ENCODE measurements around the gene DCLK2. TPM values are rescaled to one million over a fixed set of nuclear protein-coding genes. Genes with fewer than 3 reads are reported as not detected.
A peak's percentile ranks its signal among the peaks of the same experiment; 100 is the strongest.

The DCLK2 gene
- polyA plus RNA-seq, 1 of the 3 experiments (the other 2 are of a cell fraction) = 10.1 TPM

DNA sequence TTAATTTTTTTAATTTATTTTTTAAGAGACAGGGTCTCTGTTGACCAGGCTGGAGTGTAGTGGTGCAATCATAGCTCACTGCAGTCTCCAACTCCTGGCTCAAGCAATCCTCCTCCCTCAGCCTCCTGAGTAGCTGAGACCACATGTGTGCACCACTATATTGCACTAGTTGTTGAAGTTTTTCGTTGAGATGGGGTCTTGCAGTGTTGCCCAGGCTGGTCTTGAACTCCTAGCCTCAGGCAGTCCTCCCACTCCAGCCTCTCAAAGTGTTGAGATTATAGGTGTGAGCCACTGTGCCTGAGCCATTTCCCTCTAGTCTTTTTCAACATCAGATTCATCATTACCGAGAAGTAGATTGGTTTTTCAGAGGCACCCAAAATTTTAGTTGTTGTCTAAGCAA is 165.7 kb downstream of the DCLK2 start:
- peak overlapping the region in 1 of 2 experiments; percentile 38; a peak in 1 of 4 replicates for H3K27ac ChIP-seq (ENCODE audit: low read depth in 2 of 2, low read length in 1 of 2)
- no peak overlapping the region for H3K9ac ChIP-seq
- DNase-seq = no peak

More for the DNA sequence above, 165.7 kb downstream of the DCLK2 start:
- H3K4me2 ChIP-seq = no peak overlapping the region
- TF ChIP-seq, protein P1, sequence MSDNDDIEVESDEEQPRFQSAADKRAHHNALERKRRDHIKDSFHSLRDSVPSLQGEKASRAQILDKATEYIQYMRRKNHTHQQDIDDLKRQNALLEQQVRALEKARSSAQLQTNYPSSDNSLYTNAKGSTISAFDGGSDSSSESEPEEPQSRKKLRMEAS (IDR thresholded peaks at IDR 0.05; ENCODE audit: low read depth) = no peak
- no peak for TF ChIP-seq RFX5 (IDR thresholded peaks at IDR 0.05; ENCODE audit: low read length)
- TF ChIP-seq RCOR1 (IDR thresholded peaks at IDR 0.05; ENCODE audit: low read length) = no peak
- TF ChIP-seq YY1 (IDR thresholded peaks at IDR 0.05; ENCODE audit: low read depth) = no peak
- no peak for TF ChIP-seq USF1 (IDR thresholded peaks at IDR 0.05; ENCODE audit: borderline replicate concordance, low read depth)
- no peak for TF ChIP-seq EP300 (IDR thresholded peaks at IDR 0.05; ENCODE audit: borderline replicate concordance in 1 of 2, low read depth in 1 of 2, low read length in 1 of 2)
- TF ChIP-seq, protein P2, sequence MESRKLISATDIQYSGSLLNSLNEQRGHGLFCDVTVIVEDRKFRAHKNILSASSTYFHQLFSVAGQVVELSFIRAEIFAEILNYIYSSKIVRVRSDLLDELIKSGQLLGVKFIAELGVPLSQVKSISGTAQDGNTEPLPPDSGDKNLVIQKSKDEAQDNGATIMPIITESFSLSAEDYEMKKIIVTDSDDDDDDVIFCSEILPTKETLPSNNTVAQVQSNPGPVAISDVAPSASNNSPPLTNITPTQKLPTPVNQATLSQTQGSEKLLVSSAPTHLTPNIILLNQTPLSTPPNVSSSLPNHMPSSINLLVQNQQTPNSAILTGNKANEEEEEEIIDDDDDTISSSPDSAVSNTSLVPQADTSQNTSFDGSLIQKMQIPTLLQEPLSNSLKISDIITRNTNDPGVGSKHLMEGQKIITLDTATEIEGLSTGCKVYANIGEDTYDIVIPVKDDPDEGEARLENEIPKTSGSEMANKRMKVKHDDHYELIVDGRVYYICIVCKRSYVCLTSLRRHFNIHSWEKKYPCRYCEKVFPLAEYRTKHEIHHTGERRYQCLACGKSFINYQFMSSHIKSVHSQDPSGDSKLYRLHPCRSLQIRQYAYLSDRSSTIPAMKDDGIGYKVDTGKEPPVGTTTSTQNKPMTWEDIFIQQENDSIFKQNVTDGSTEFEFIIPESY (IDR thresholded peaks at IDR 0.05; ENCODE audit: borderline replicate concordance, low read depth) = no peak
- TF ChIP-seq SMC3 (IDR thresholded peaks at IDR 0.05; ENCODE audit: low read depth, low read length) = no peak
- TF ChIP-seq POLR2AphosphoS5 (IDR thresholded peaks at IDR 0.05; ENCODE audit: low read depth, low read length) = no peak
- no peak for TF ChIP-seq NFIC (IDR thresholded peaks at IDR 0.05; ENCODE audit: borderline replicate concordance)
- no peak for TF ChIP-seq JUND (IDR thresholded peaks at IDR 0.05)
- TF ChIP-seq TEAD4 (IDR thresholded peaks at IDR 0.05; ENCODE audit: borderline replicate concordance, insufficient read depth) = no peak
- no peak for TF ChIP-seq MEF2A (IDR thresholded peaks at IDR 0.05; ENCODE audit: borderline replicate concordance, low read depth)
- TF ChIP-seq TCF12 (IDR thresholded peaks at IDR 0.05) = no peak
- no peak for TF ChIP-seq RAD21 (IDR thresholded peaks at IDR 0.05; ENCODE audit: low read length)
- TF ChIP-seq, protein P3, sequence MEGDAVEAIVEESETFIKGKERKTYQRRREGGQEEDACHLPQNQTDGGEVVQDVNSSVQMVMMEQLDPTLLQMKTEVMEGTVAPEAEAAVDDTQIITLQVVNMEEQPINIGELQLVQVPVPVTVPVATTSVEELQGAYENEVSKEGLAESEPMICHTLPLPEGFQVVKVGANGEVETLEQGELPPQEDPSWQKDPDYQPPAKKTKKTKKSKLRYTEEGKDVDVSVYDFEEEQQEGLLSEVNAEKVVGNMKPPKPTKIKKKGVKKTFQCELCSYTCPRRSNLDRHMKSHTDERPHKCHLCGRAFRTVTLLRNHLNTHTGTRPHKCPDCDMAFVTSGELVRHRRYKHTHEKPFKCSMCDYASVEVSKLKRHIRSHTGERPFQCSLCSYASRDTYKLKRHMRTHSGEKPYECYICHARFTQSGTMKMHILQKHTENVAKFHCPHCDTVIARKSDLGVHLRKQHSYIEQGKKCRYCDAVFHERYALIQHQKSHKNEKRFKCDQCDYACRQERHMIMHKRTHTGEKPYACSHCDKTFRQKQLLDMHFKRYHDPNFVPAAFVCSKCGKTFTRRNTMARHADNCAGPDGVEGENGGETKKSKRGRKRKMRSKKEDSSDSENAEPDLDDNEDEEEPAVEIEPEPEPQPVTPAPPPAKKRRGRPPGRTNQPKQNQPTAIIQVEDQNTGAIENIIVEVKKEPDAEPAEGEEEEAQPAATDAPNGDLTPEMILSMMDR (IDR thresholded peaks at IDR 0.05) = no peak
- no peak for TF ChIP-seq GABPA (IDR thresholded peaks at IDR 0.05; ENCODE audit: low read depth)
- H3F3A ChIP-seq (replicated peaks; ENCODE audit: insufficient read depth) = peaks cover 13% of the 10 kb centered on the region
- H4K20me1 ChIP-seq (ENCODE audit: insufficient read depth) = no peaks in the 10 kb centered on the region
- H3K36me3 ChIP-seq (replicated peaks in 1 of 2; ENCODE audit: control insufficient read depth in 1 of 2, insufficient read depth in 2 of 2, low read length in 1 of 2) = peaks cover 39 to 48% of the 10 kb centered on the region in 2 experiments
- ChIA-PET POLR2A (no interaction called here), CTCF (interaction anchor here (0.9 to 5.0 kb wide), 32 partner anchors 11 to 624 kb away, joined by 3 to 197 read pairs (median 8); partner anchors contain the start of gene DCLK2)
- H3K4me3 ChIP-seq (ENCODE audit: low read depth in 2 of 2, low read length in 1 of 2) = no peak overlapping the region
- WGBS (ENCODE audit: low lambda C conversion rate) = 89% methylated on average over 2 of the region's 2 CpGs
- H3K9me3 ChIP-seq = no peaks in the 10 kb centered on the region
- no peaks in the 10 kb centered on the region for H3K79me2 ChIP-seq (ENCODE audit: insufficient read depth)
- H3K4me1 ChIP-seq (ENCODE audit: control insufficient read depth in 1 of 2, insufficient read depth in 2 of 2, low read depth in 1 of 2, low read length in 1 of 2) = peaks cover 0 to 9% of the 10 kb centered on the region in 2 experiments; a peak in 2 of 4 replicates
- no peaks in the 10 kb centered on the region for H3K9me2 ChIP-seq
- no peaks in the 10 kb centered on the region for H3K27me3 ChIP-seq (ENCODE audit: insufficient read depth)
- no peak overlapping the region for H2AFZ ChIP-seq (ENCODE audit: low read depth)

All from SK-N-SH (cell line).